Left ventricle myocardium inferior (tissue), 1 donor: ENCODE measurements around the gene CDH4. TPM values are rescaled to one million over a fixed set of nuclear protein-coding genes. Genes with fewer than 3 reads are reported as not detected.

Experiments
- DNase-seq: peaks from one replicate; pipeline ENCODE4 v3.0.0-alpha.2; 2020
- H3K27ac ChIP-seq: fragments of 200-600 bp; replicated peaks from 2 replicates; pipeline ENCODE4 v1.8.0; 2021
- H3K27me3 ChIP-seq: fragments of 200-600 bp; 2 replicates; pipeline ENCODE4 v1.8.0; 2021; ENCODE audit warnings: low read depth
- H3K36me3 ChIP-seq: fragments of 200-600 bp; 2 replicates; pipeline ENCODE4 v1.8.0; 2021
- H3K4me1 ChIP-seq: fragments of 200-600 bp; 2 replicates; pipeline ENCODE4 v1.8.0; 2021
- H3K4me3 ChIP-seq: fragments of 200-600 bp; 2 replicates; pipeline ENCODE4 v1.8.0; 2021; ENCODE audit warnings: mild to moderate bottlenecking, moderate library complexity
- H3K9me3 ChIP-seq: fragments of 200-600 bp; replicated peaks from 2 replicates; pipeline ENCODE4 v1.8.0; 2021
- intact Hi-C: fragments of 100-400 bp; cut with micrococcal nuclease; formaldehyde crosslinking; loops from one replicate; pipeline ENCODE4 v1.11.0; 2022
- total RNA-seq: library from RNA; stranded (reverse); fragmentation: NEBNext Ultra II Directional; extraction: Animal tissue kit (Norgen Biotek cat#: 25700); gene quantifications from one replicate; pipeline ENCODE4 v1.2.1, GENCODE V29; 2021
- TF ChIP-seq, protein P1 (sequence below): fragments of 200-600 bp; IDR thresholded peaks from 2 replicates; pipeline ENCODE4 v1.8.0; 2021; ENCODE audit warnings: antibody characterized with exemption, mild to moderate bottlenecking, borderline replicate concordance
- donor health status: DM: no; HTN: yes; CAD: no; lungs with severe emphysema.

The CDH4 gene
- total RNA-seq, 1 donor from 2014 or later, result 0.05 TPM

DNA sequence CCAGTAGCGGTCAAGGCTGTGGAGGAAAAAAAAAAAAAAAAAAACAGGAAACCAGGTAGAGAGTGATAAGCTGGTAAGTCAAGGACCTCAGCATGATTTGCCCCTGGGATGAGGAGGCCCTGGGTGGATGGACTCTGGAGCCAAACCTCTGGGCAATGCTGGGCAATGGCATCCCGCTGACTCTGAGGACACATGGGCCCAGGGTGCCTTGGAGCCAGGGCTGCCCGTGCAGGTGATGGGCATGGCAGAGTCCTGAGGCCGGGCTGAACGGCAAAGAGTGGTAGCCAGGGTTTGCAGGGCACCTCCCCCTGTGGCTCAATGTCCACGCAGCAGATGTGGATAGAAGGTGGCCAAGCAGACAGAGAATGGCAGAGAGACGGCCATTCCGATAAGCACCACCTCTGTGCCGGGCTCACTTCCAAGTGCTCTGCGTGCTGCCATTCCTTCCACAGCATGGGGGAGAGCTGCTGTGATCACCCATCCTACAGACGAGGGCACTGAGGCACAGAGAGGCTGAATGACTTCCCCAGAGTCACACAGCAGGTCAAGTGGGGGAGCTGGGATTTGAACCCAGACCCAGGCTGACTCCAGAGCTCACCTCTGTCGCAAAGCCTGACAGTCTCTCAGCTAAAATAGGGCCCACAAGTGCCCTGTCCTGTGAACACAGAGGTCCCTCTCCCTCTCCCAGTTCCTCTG, 353.9 kb downstream of the CDH4 start:
- H3K4me1 ChIP-seq, result no peaks in the 10 kb centered on the region
- TF ChIP-seq, protein P1, sequence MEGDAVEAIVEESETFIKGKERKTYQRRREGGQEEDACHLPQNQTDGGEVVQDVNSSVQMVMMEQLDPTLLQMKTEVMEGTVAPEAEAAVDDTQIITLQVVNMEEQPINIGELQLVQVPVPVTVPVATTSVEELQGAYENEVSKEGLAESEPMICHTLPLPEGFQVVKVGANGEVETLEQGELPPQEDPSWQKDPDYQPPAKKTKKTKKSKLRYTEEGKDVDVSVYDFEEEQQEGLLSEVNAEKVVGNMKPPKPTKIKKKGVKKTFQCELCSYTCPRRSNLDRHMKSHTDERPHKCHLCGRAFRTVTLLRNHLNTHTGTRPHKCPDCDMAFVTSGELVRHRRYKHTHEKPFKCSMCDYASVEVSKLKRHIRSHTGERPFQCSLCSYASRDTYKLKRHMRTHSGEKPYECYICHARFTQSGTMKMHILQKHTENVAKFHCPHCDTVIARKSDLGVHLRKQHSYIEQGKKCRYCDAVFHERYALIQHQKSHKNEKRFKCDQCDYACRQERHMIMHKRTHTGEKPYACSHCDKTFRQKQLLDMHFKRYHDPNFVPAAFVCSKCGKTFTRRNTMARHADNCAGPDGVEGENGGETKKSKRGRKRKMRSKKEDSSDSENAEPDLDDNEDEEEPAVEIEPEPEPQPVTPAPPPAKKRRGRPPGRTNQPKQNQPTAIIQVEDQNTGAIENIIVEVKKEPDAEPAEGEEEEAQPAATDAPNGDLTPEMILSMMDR, result no peak
- H3K27ac ChIP-seq, result no peak overlapping the region
- no peaks in the 10 kb centered on the region for H3K36me3 ChIP-seq
- intact Hi-C loops, result no loop called here
- H3K4me3 ChIP-seq, result no peak overlapping the region
- H3K27me3 ChIP-seq, result peaks cover 56% of the 10 kb centered on the region
- peaks cover 13% of the 10 kb centered on the region for H3K9me3 ChIP-seq
- no peak for DNase-seq

GRCh38 chr20:61608275-61609085, 356.4 kb downstream of the CDH4 start:
- Histone ChIP-seq H3K9me3 (peaks cover 19% of the 10 kb centered on the region), H3K27ac (no peak overlapping the region), H3K36me3 (no peaks in the 10 kb centered on the region), H3K4me3 (no peak overlapping the region), H3K4me1 (no peaks in the 10 kb centered on the region), H3K27me3 (peaks cover 65% of the 10 kb centered on the region)
- TF ChIP-seq, protein P1, result no peak
- DNase-seq, result no peak
- intact Hi-C loops, result no loop called here

- no peak for DNase-seq
- Histone ChIP-seq H3K4me3 (no peak overlapping the region), H3K4me1 (no peaks in the 10 kb centered on the region), H3K27me3 (peaks cover 66% of the 10 kb centered on the region), H3K36me3 (no peaks in the 10 kb centered on the region), H3K27ac (no peak overlapping the region), H3K9me3 (peaks cover 10% of the 10 kb centered on the region)
- intact Hi-C loops, result no loop called here
- TF ChIP-seq, protein P1, result no peak
Measured at GRCh38 chr20:61609461-61609860, 357.4 kb downstream of the CDH4 start.

DNA sequence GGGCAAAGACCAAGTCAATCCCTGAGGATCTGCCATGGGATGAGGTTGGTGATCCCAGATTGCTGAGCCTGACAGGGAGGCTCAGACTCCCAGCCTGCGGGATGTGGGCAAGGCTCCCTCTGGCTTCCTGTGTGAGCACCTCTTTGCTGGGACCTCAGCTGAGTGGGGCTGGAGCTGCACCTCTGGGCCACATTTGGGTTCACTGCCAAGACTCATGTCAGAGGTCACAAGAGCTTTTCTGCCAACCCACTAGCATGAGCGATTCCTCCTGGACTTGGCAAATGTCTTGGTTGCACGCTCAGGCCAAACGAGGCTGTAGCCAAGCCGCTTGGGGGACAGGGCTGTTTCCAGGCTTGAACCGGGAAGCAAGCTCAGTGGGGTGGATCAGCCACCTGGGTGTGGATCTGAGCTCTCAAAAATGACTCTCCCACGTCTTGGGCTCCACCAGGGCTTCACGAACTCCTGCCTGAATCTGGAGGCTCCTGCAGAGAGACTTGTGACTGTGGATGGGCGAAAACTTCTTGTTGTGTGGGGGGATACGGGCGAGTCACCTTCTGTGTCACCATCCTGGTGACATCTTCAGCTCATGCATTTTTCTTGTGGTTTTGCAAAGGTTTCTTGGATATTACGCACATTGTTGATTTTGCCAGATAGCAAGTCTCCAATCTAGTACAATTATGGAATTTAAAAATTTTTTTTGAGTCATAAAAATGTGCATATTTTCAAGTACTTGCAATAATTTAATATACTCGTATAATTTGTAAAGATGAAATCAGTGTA, 359.5 kb downstream of the CDH4 start:
- peaks cover 10% of the 10 kb centered on the region for H3K9me3 ChIP-seq
- no peak for DNase-seq
- no peak overlapping the region for H3K27ac ChIP-seq
- TF ChIP-seq, protein P1, result no peak
- intact Hi-C loops, result no loop called here
- no peaks in the 10 kb centered on the region for H3K4me1 ChIP-seq
- H3K4me3 ChIP-seq, result no peak overlapping the region
- H3K27me3 ChIP-seq, result peaks cover 69% of the 10 kb centered on the region
- no peaks in the 10 kb centered on the region for H3K36me3 ChIP-seq

DNA sequence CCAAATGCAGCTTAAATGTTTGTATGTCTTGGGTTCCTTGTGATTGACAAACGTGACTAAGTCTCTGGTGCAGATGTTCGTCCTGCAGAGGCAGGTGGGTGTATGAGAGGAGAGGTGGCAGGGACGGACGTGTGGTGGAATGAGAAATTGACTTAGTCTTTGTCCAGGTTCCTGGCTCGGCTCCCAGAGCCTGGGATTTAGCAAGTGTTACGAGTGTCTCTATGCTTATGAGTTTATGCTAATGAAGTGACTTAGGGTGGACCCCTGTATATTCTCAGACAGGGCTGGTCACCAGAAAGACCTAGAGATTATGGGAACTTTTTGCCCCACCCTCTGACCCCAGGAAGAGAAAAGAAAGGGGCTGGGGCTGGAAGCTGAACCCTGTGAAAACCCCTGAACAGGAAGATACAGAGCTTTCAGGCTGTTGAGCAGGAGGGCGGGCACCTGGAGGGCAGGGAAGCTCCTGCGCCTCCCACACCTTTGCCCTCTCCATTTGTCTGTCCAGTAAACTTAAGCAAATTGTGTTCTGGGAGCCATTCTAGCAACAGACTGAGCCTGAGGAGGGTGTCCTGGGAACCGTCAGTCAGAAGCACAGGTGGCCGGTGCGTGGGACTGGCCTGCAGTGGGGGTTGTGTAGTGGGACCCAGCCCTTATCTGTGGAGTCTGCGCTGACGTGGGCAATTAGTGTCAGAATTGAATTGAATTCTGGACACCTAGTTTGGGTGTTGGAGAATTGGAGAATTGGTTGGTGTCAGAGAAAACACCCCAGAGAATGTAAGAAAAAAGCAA, 362.1 kb downstream of the CDH4 start:
- no peak for DNase-seq
- Histone ChIP-seq H3K27ac (no peak overlapping the region), H3K4me1 (no peaks in the 10 kb centered on the region), H3K27me3 (peaks cover 85% of the 10 kb centered on the region), H3K4me3 (no peak overlapping the region), H3K36me3 (no peaks in the 10 kb centered on the region), H3K9me3 (peaks cover 10% of the 10 kb centered on the region)
- TF ChIP-seq, protein P1, result no peak
- intact Hi-C loops, result no loop called here
